ENCODE results near the gene CCDC9.

Gene CCDC9

GRCh38 chr19:47305309-47305751 is 49.0 kb downstream of the CCDC9 start:
- Mint-ChIP-seq H3K36me3 (ENCODE audit: insufficient read depth) (no peaks in the 10 kb centered on the region), H3K4me1 (peaks cover 14% of the 10 kb centered on the region), H3K4me3 (no peak overlapping the region), H3K27ac (ENCODE audit: low read depth) (no peak overlapping the region), H3K9me3 (no peaks in the 10 kb centered on the region), H3K27me3 (peaks cover 27% of the 10 kb centered on the region)
- no peak for ATAC-seq (replicated peaks; ENCODE audit: extremely low read depth, poor library complexity, severe bottlenecking)
- peak; percentile 13 to 35 for DNase-seq (ENCODE audit: low spot score in 2 of 2)

DNA sequence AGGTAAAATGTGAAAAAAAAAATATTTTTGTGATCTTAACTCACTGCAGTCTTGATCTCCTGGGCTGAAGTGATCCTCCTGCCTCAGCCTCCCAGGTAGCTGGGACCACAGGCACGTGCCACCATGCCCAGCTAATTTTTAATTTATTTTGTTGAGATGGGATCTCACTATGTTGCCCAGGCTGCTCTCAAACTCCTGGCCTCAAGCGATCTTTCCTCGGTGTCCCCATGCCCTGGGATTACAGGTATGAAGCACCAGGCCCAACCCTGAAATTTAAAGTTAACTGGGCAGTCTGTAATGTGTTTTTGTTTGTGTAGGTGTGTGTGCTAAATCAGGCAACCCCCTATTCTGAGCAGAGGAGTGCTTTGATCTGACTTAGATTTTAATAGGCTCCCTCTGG is 50.0 kb downstream of the CCDC9 start:
- Mint-ChIP-seq H3K27me3 (peaks cover 37% of the 10 kb centered on the region), H3K9me3 (no peaks in the 10 kb centered on the region), H3K4me1 (peaks cover 9% of the 10 kb centered on the region), H3K27ac (ENCODE audit: low read depth) (no peak overlapping the region), H3K36me3 (ENCODE audit: insufficient read depth) (no peaks in the 10 kb centered on the region), H3K4me3 (no peak overlapping the region)
- ATAC-seq (replicated peaks; ENCODE audit: extremely low read depth, poor library complexity, severe bottlenecking) (no peak), DNase-seq (ENCODE audit: low spot score in 2 of 2) (no peak)

DNA sequence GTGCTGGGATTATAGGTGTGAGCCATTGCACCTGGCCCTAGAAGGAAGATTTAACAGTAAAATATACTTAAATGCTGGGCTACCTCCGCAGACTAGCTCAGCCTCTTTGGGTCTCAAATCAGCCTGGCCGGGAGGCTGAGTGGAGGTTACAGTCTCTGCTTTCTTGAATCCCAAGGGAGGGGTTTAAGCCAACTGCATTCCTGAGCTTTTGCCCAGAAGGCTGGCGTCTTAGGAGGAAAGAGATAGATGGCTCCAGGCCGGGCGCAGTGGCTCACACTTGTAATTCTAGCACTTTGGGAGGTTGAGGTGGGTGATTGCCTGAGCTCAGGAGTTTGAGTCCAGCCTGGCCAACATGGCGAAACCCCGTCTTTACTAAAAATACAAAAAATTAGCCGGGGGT is 52.7 kb downstream of the CCDC9 start:
- DNase-seq (ENCODE audit: low spot score in 2 of 2) (no peak), ATAC-seq (replicated peaks; ENCODE audit: extremely low read depth, poor library complexity, severe bottlenecking) (no peak)
- Mint-ChIP-seq H3K27me3 (peaks cover 39% of the 10 kb centered on the region), H3K27ac (ENCODE audit: low read depth) (no peak overlapping the region), H3K36me3 (ENCODE audit: insufficient read depth) (no peaks in the 10 kb centered on the region), H3K9me3 (no peaks in the 10 kb centered on the region), H3K4me1 (peaks cover 6% of the 10 kb centered on the region), H3K4me3 (no peak overlapping the region)

DNA sequence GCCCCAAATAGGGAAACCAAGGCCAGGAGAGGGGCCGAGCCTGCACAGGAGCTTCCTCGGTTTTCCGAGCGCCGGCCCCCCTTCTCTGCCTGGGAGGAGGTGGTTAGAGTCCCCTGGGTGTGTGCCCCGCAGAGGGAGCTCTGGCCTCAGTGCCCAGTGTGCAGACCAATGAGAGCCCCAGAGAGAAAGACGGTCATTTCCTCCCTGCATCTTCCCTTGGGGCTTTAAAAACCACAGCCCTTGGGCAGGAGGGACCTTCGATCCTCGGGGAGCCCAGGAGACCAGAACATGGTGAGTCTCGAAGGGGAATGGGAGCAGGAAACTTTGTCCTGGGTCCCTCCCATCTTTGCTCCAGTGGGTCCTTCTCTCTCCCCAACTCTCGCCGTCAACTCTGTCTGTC is 53.3 kb downstream of the CCDC9 start, which contains the start of gene C5AR1:
TSS of gene C5AR1 (plus strand) at position 254 of the 400 bp plus-strand sequence. CDS start at position 289, 35 bp downstream.
- no peak within 1 kb of the TSS for H3K27ac Mint-ChIP-seq (ENCODE audit: low read depth)
- H3K27me3 Mint-ChIP-seq: peaks cover 39% of the 10 kb centered on the region
- no peaks in the 10 kb centered on the region for H3K9me3 Mint-ChIP-seq
- H3K4me1 Mint-ChIP-seq: peaks cover 5% of the 10 kb centered on the region
- DNase-seq (ENCODE audit: low spot score in 2 of 2) (no peak), ATAC-seq (replicated peaks; ENCODE audit: extremely low read depth, poor library complexity, severe bottlenecking) (no peak)
- no peaks in the 10 kb centered on the region for H3K36me3 Mint-ChIP-seq (ENCODE audit: insufficient read depth)
- no peak within 1 kb of the TSS for H3K4me3 Mint-ChIP-seq

DNA sequence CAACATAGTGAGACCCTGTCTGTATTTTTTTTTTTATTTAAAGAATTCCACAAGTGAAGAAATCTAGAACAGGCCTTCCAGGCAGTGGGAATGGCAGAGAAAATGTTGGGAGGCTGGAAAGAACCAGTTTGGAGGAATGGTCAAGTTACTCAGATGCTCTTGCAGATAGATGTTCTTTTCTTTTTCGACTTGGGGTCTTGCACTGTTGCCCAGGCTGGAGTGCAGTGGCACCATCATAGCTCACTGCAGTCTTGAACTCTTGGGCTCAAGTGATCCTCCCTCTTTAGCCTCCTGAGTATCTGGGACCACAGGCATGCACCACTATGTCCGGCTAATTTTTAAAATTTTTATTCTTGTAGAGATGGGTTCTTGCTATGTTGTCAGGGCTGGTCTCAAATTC is 54.0 kb downstream of the CCDC9 start:
- DNase-seq (ENCODE audit: low spot score in 2 of 2) (no peak), ATAC-seq (replicated peaks; ENCODE audit: extremely low read depth, poor library complexity, severe bottlenecking) (no peak)
- Mint-ChIP-seq H3K4me1 (peaks cover 2% of the 10 kb centered on the region), H3K36me3 (ENCODE audit: insufficient read depth) (no peaks in the 10 kb centered on the region), H3K9me3 (no peaks in the 10 kb centered on the region), H3K27ac (ENCODE audit: low read depth) (no peak overlapping the region), H3K27me3 (peaks cover 38% of the 10 kb centered on the region), H3K4me3 (no peak overlapping the region)

DNA sequence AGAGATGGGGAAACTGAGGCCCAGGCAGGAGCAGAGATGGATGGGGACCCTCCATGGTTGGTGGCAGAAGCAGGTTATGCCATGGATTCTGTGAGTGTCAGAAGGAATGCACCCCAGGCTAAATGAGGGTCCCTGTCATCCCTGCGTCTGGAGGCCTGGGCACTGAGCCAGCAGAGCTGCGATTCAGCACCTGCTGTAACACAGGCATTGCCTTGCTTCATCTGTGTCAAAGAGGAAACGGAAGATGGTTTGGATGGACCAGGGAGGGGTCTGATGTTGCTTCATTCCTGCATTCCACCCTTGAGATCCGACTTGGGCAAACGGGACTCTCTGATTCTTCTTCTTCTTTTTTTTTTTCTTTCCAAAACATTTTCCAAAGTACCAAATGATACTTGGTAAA is 54.5 kb downstream of the CCDC9 start:
- Mint-ChIP-seq H3K9me3 (no peaks in the 10 kb centered on the region), H3K4me1 (no peaks in the 10 kb centered on the region), H3K27ac (ENCODE audit: low read depth) (no peak overlapping the region), H3K36me3 (ENCODE audit: insufficient read depth) (no peaks in the 10 kb centered on the region), H3K27me3 (peaks cover 38% of the 10 kb centered on the region), H3K4me3 (no peak overlapping the region)
- no peak for ATAC-seq (replicated peaks; ENCODE audit: extremely low read depth, poor library complexity, severe bottlenecking)
- DNase-seq (ENCODE audit: low spot score in 2 of 2): no peak

GRCh38 chr19:47312366-47313006 is 56.2 kb downstream of the CCDC9 start:
- H3K4me3 Mint-ChIP-seq: no peak overlapping the region
- peaks cover 39% of the 10 kb centered on the region for H3K27me3 Mint-ChIP-seq
- H3K4me1 Mint-ChIP-seq: no peaks in the 10 kb centered on the region
- DNase-seq (ENCODE audit: low spot score in 2 of 2) (no peak), ATAC-seq (replicated peaks; ENCODE audit: extremely low read depth, poor library complexity, severe bottlenecking) (no peak)
- H3K27ac Mint-ChIP-seq (ENCODE audit: low read depth): no peak overlapping the region
- no peaks in the 10 kb centered on the region for H3K9me3 Mint-ChIP-seq
- H3K36me3 Mint-ChIP-seq (ENCODE audit: insufficient read depth): no peaks in the 10 kb centered on the region

DNA sequence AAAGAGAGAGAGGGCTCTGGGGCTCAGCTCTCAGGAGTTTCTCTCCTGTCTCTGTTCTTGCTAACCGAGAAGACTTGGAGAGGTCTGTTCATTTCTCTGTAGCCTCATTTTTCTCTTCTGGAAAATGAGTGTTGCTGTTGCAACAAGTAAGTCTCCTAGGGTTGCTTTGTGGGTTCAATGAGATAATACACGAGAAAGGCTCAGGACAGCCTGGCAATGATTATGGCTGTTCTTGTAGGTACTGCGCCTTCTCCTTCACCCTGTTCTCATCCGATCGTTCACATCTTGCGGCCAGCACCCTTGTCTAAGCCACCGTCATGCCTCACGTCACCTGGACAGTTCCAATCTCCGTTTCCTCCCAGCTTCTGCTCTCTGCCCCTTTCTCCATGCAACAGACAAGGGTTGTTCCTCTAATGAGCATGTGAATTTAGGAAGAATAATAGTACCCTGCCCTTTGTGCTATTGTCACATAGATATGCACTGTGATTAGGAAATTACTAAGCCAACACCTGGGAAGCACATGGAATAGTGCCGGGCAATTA is 57.5 kb downstream of the CCDC9 start:
- DNase-seq (ENCODE audit: low spot score in 2 of 2) (no peak), ATAC-seq (replicated peaks; ENCODE audit: extremely low read depth, poor library complexity, severe bottlenecking) (no peak)
- H3K9me3 Mint-ChIP-seq: no peaks in the 10 kb centered on the region
- no peaks in the 10 kb centered on the region for H3K4me1 Mint-ChIP-seq
- H3K36me3 Mint-ChIP-seq (ENCODE audit: insufficient read depth): no peaks in the 10 kb centered on the region
- no peak overlapping the region for H3K4me3 Mint-ChIP-seq
- peaks cover 36% of the 10 kb centered on the region for H3K27me3 Mint-ChIP-seq
- H3K27ac Mint-ChIP-seq (ENCODE audit: low read depth): no peak overlapping the region

DNA sequence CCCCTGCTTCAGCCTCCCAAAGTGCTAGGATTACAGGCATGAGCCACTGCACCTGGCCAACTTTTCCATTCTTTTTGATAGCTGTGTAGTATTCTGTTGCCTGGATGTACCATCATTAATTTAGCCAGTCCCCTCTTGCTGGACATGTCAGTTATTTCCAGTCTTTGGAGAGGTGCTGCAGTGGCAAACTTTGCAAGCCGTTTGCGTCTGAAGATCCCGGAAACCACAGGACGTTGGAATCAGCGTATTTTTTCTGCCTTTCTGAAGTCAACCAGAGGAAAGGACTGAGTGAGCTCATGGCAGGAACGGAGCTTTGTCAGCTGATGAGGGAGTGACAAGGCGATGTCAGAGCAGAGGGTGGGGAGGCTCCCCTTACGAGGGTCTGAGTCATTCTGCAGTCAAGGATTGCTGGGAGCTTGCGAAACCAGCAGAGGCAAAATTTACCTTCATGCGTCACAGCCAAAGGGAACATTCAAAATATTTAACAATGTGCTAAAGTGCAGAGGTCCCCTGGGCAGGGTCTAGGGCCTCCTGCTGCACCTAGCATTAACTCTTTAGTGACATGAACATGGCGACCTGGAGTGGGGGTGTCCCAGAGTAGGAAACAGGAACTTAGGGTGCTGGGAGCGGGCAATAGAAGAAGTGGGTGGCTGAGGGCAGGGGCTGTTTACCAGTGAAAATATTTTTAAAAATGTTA is 58.9 kb downstream of the CCDC9 start:
- H3K36me3 Mint-ChIP-seq (ENCODE audit: insufficient read depth): no peaks in the 10 kb centered on the region
- peaks cover 31% of the 10 kb centered on the region for H3K27me3 Mint-ChIP-seq
- DNase-seq (ENCODE audit: low spot score in 2 of 2): no peak
- no peaks in the 10 kb centered on the region for H3K4me1 Mint-ChIP-seq
- H3K9me3 Mint-ChIP-seq: no peaks in the 10 kb centered on the region
- H3K4me3 Mint-ChIP-seq: no peak overlapping the region
- H3K27ac Mint-ChIP-seq (ENCODE audit: low read depth): no peak overlapping the region
- no peak for ATAC-seq (replicated peaks; ENCODE audit: extremely low read depth, poor library complexity, severe bottlenecking)

- Mint-ChIP-seq H3K27ac (ENCODE audit: low read depth) (no peak overlapping the region), H3K4me3 (no peak overlapping the region), H3K4me1 (no peaks in the 10 kb centered on the region), H3K9me3 (no peaks in the 10 kb centered on the region), H3K36me3 (ENCODE audit: insufficient read depth) (peaks cover 1% of the 10 kb centered on the region), H3K27me3 (peaks cover 29% of the 10 kb centered on the region)
- DNase-seq (ENCODE audit: low spot score in 2 of 2): no peak
- ATAC-seq (replicated peaks; ENCODE audit: extremely low read depth, poor library complexity, severe bottlenecking): no peak
These were observed 60.2 kb downstream of the CCDC9 start for GRCh38 chr19:47316513-47316912.

- Mint-ChIP-seq H3K4me1 (no peaks in the 10 kb centered on the region), H3K9me3 (no peaks in the 10 kb centered on the region), H3K36me3 (ENCODE audit: insufficient read depth) (peaks cover 1% of the 10 kb centered on the region), H3K27me3 (peaks cover 53% of the 10 kb centered on the region), H3K27ac (ENCODE audit: low read depth) (no peak overlapping the region), H3K4me3 (no peak overlapping the region)
- no peak for DNase-seq (ENCODE audit: low spot score in 2 of 2)
- no peak for ATAC-seq (replicated peaks; ENCODE audit: extremely low read depth, poor library complexity, severe bottlenecking)
These were observed 63.9 kb downstream of the CCDC9 start for GRCh38 chr19:47319923-47320871.

Measured in central memory CD8-positive, alpha-beta T cell (primary cell).